Neural crest cell (in vitro differentiated cells): ENCODE data around the gene NEK10. TPM values are rescaled to one million over a fixed set of nuclear protein-coding genes. Genes with fewer than 3 reads are reported as not detected.

ENCODE experiments used
- DNase-seq: peaks from one replicate; pipeline ENCODE4 v3.0.0; 2021; ENCODE audit warnings: low read depth, mixed read lengths, low spot score
- H3K27ac Mint-ChIP-seq: one replicate; pipeline ENCODE4 v1.8.0; 2021; ENCODE audit warnings: mild to moderate bottlenecking, mixed read lengths; ENCODE audit not compliant: unreplicated experiment
- H3K27me3 Mint-ChIP-seq: 2 replicates; pipeline ENCODE4 v1.8.0; 2021; ENCODE audit warnings: low read depth, mild to moderate bottlenecking, mixed read lengths
- H3K36me3 Mint-ChIP-seq: 2 replicates; pipeline ENCODE4 v1.8.0; 2021; ENCODE audit warnings: low read depth, mild to moderate bottlenecking, mixed read lengths
- H3K4me1 Mint-ChIP-seq: 2 replicates; pipeline ENCODE4 v1.8.0; 2021; ENCODE audit warnings: mixed read lengths
- H3K4me3 Mint-ChIP-seq: one replicate; pipeline ENCODE4 v1.8.0; 2021; ENCODE audit warnings: mild to moderate bottlenecking, mixed read lengths
- H3K9me3 Mint-ChIP-seq: 2 replicates; pipeline ENCODE4 v1.8.0; 2021; ENCODE audit warnings: mixed read lengths
- CTCF ChIP-seq: fragments of 200-600 bp; sonication (generic); conservative IDR thresholded peaks from 2 replicates; pipeline ENCODE4 v1.5.0; 2021; ENCODE audit warnings: antibody characterized with exemption, mild to moderate bottlenecking
- total RNA-seq: library from RNA; stranded (reverse); gene quantifications from 2 replicates; pipeline ENCODE4 v1.2.1, GENCODE V29; 2021

Gene NEK10
- total RNA-seq, 1 donor from 2014 or later, result 2.7 TPM

GRCh38 chr3:27224197-27224596, 145.0 kb downstream of the NEK10 start:
- peaks cover 2% of the 10 kb centered on the region for H3K36me3 Mint-ChIP-seq
- H3K4me3 Mint-ChIP-seq, result no peak overlapping the region
- H3K4me1 Mint-ChIP-seq, result peaks cover 3% of the 10 kb centered on the region
- DNase-seq, result no peak
- no peak overlapping the region for H3K27ac Mint-ChIP-seq
- TF ChIP-seq CTCF, result no peak
- H3K27me3 Mint-ChIP-seq, result no peaks in the 10 kb centered on the region
- peaks cover 6% of the 10 kb centered on the region for H3K9me3 Mint-ChIP-seq

GRCh38 chr3:27221264-27221932, 147.8 kb downstream of the NEK10 start:
- peaks cover 11% of the 10 kb centered on the region for H3K9me3 Mint-ChIP-seq
- no peaks in the 10 kb centered on the region for H3K27me3 Mint-ChIP-seq
- peaks cover 2% of the 10 kb centered on the region for H3K36me3 Mint-ChIP-seq
- H3K27ac Mint-ChIP-seq, result no peak overlapping the region
- H3K4me1 Mint-ChIP-seq, result peaks cover 3% of the 10 kb centered on the region
- no peak for DNase-seq
- TF ChIP-seq CTCF, result no peak
- no peak overlapping the region for H3K4me3 Mint-ChIP-seq

GRCh38 chr3:27220166-27220565, 149.0 kb downstream of the NEK10 start:
- Mint-ChIP-seq H3K4me1 (peaks cover 3% of the 10 kb centered on the region), H3K9me3 (peaks cover 11% of the 10 kb centered on the region)

GRCh38 chr3:27219127-27219845, 149.9 kb downstream of the NEK10 start:
- Mint-ChIP-seq H3K27me3 (no peaks in the 10 kb centered on the region), H3K4me3 (no peak overlapping the region), H3K4me1 (peaks cover 3% of the 10 kb centered on the region), H3K36me3 (no peaks in the 10 kb centered on the region), H3K27ac (no peak overlapping the region), H3K9me3 (peaks cover 11% of the 10 kb centered on the region)
- no peak for TF ChIP-seq CTCF
- DNase-seq, result no peak

More at GRCh38 chr3:27220166-27220565, 149.0 kb downstream of the NEK10 start:
- H3K27ac Mint-ChIP-seq, result no peak overlapping the region
- H3K36me3 Mint-ChIP-seq, result peaks cover 2% of the 10 kb centered on the region
- TF ChIP-seq CTCF, result no peak
- no peaks in the 10 kb centered on the region for H3K27me3 Mint-ChIP-seq
- H3K4me3 Mint-ChIP-seq, result no peak overlapping the region
- DNase-seq, result no peak

- Mint-ChIP-seq H3K27ac (no peak overlapping the region), H3K4me1 (no peaks in the 10 kb centered on the region), H3K4me3 (no peak overlapping the region), H3K9me3 (peaks cover 11% of the 10 kb centered on the region), H3K27me3 (no peaks in the 10 kb centered on the region), H3K36me3 (no peaks in the 10 kb centered on the region)
- TF ChIP-seq CTCF, result no peak
- no peak for DNase-seq
Observed at GRCh38 chr3:27216955-27217552, 152.1 kb downstream of the NEK10 start.
